Measurements from ENCODE around the gene FAM3A. TPM values are rescaled to one million over a fixed set of nuclear protein-coding genes. Genes with fewer than 3 reads are reported as not detected.

The FAM3A gene
- total RNA-seq, 1 donor from 2014 or later: 39.7 TPM

DNA sequence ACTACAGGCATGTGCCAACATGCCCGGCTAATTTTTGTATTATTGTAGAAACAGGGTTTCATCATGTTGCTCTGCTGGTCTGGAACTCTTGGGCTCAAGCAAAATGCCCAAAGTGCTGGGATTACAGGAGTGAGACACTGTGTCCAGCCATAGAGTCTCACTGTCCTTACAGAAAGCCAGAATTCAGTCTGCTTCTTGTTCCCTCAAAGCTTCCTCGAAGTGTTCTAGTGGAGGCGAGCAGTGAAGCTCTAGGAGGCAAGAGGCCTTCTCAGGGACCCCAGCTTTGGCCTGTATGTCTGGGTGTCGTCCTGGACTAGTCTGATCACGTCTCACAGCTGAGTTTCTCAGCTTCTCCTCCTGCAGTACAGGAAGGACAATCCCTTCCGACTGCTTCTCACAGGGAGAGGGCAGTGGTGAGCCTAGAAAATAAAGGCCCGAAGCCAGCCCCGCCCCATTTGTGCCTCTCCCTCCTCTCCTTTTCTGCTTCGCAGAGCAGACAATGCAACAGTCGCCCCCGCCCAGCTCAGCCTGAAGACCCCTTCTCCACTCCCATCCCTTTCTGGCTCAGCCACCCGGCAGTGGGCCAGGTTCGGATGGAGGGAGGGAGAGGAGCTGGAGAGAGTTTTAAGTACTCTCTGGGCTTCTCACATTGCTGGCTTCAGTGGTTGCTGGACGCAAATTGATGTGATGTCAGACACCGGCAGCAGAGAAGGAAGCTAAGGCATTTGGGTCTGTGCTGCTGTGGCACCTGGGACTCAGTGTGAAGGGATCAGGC, 11.1 kb upstream of the FAM3A start:
- H3K4me3 ChIP-seq: peak overlapping the region; percentile 41
- H3K27me3 ChIP-seq (ENCODE audit: low read depth): no peaks in the 10 kb centered on the region
- ATAC-seq (peak; percentile 86 to 89), DNase-seq (peak; percentile 82)
- H3K4me1 ChIP-seq: peaks cover 9% of the 10 kb centered on the region
- intact Hi-C loops (cut with DNase I): no loop called here
- H3K9me3 ChIP-seq: no peaks in the 10 kb centered on the region
- TF ChIP-seq CTCF (IDR thresholded peaks at IDR 0.05): peak; percentile 54
- H3K27ac ChIP-seq: peak overlapping the region; percentile 60
- no peaks in the 10 kb centered on the region for H3K36me3 ChIP-seq

DNA sequence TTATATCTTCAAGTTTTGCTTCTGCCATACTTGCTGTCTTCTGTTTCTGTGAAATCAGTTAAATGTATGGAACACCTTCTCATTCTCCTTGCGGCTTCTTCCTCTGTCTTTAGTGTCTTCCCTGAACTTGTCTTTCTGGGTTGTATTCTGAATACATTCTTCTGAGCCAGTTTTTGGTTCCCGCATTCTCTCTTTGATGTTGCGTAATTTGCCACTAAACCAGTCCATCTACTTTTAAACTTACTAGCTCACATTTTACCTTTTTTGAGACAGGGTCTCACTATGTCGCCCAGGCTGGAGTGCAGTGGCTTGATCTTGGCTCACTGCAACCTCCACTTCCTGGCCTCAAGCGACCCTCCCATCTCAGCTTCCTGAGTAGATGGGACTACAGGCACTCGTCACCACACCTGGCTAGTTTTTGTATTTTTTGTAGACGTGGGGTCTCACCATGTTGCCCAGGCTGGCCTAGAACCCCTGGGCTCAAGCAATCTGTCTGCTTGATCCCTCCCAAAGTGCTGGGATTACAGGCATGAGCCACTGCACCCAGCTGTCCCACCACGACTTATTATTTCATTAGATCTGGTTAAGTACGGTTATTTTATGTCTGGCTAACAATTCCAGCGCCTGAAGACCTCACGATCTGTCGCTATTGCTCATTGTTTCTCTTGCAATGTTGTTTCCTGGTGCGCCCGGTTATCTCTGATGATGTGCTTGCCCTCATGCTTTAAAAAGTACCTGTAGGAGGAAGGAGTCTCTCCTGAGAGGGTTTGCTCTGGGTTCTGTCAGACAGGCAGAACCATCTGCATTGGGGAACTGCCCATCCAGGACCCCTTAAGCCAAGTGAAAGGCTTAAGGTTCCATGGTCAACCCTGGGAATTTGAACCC, 9.8 kb upstream of the FAM3A start:
- TF ChIP-seq CTCF (IDR thresholded peaks at IDR 0.05): no peak
- ATAC-seq (no peak), DNase-seq (no peak)
- Histone ChIP-seq H3K9me3 (no peaks in the 10 kb centered on the region), H3K4me3 (no peak overlapping the region), H3K36me3 (no peaks in the 10 kb centered on the region), H3K27ac (no peak overlapping the region), H3K4me1 (peaks cover 9% of the 10 kb centered on the region), H3K27me3 (ENCODE audit: low read depth) (no peaks in the 10 kb centered on the region)
- intact Hi-C loops (cut with DNase I): no loop called here

- DNase-seq (no peak), ATAC-seq (no peak)
- Histone ChIP-seq H3K4me1 (peaks cover 13% of the 10 kb centered on the region), H3K9me3 (no peaks in the 10 kb centered on the region), H3K27ac (no peak overlapping the region), H3K4me3 (no peak overlapping the region), H3K27me3 (ENCODE audit: low read depth) (no peaks in the 10 kb centered on the region), H3K36me3 (no peaks in the 10 kb centered on the region)
- intact Hi-C loops (cut with DNase I): no loop called here
- no peak for TF ChIP-seq CTCF (IDR thresholded peaks at IDR 0.05)
Observed at GRCh38 chrX:154519389-154519788, 3.4 kb upstream of the FAM3A start.

- H3K4me3 ChIP-seq: peak overlapping the region; percentile 67
- peaks cover 13% of the 10 kb centered on the region for H3K4me1 ChIP-seq
- no peak for TF ChIP-seq CTCF (IDR thresholded peaks at IDR 0.05)
- DNase-seq (no peak), ATAC-seq (peak in 1 of 2 donors; percentile 1)
- H3K9me3 ChIP-seq: no peaks in the 10 kb centered on the region
- H3K36me3 ChIP-seq: no peaks in the 10 kb centered on the region
- intact Hi-C loops (cut with DNase I): no loop called here
- no peaks in the 10 kb centered on the region for H3K27me3 ChIP-seq (ENCODE audit: low read depth)
- H3K27ac ChIP-seq: peak overlapping the region; percentile 90
Observed at GRCh38 chrX:154517101-154517781, 1.2 kb upstream of the FAM3A start.

- intact Hi-C loops (cut with DNase I): no loop called here
- H3K27ac ChIP-seq: peak overlapping the region; percentile 90
- peak; percentile 37 to 46 for ATAC-seq
- no peaks in the 10 kb centered on the region for H3K9me3 ChIP-seq
- H3K36me3 ChIP-seq: no peaks in the 10 kb centered on the region
- peaks cover 13% of the 10 kb centered on the region for H3K4me1 ChIP-seq
- H3K4me3 ChIP-seq: peak overlapping the region; percentile 67
- no peak for DNase-seq
- H3K27me3 ChIP-seq (ENCODE audit: low read depth): no peaks in the 10 kb centered on the region
- TF ChIP-seq CTCF (IDR thresholded peaks at IDR 0.05): no peak
Observed at GRCh38 chrX:154516656-154517100, 646 bp upstream of the FAM3A start.

Data from lower lobe of right lung (tissue), 2 donors.